ENCODE data around the gene ELL2.

GRCh38 chr5:95908799-95909198 is 52.9 kb downstream of the ELL2 start:
- TF ChIP-seq, protein P1, sequence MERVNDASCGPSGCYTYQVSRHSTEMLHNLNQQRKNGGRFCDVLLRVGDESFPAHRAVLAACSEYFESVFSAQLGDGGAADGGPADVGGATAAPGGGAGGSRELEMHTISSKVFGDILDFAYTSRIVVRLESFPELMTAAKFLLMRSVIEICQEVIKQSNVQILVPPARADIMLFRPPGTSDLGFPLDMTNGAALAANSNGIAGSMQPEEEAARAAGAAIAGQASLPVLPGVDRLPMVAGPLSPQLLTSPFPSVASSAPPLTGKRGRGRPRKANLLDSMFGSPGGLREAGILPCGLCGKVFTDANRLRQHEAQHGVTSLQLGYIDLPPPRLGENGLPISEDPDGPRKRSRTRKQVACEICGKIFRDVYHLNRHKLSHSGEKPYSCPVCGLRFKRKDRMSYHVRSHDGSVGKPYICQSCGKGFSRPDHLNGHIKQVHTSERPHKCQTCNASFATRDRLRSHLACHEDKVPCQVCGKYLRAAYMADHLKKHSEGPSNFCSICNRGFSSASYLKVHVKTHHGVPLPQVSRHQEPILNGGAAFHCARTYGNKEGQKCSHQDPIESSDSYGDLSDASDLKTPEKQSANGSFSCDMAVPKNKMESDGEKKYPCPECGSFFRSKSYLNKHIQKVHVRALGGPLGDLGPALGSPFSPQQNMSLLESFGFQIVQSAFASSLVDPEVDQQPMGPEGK (CRISPR knock-in tag; IDR thresholded peaks at IDR 0.05; ENCODE audit: borderline replicate concordance), result no peak
- TF ChIP-seq BACH2 (CRISPR knock-in tag; IDR thresholded peaks at IDR 0.05; ENCODE audit: borderline replicate concordance), result no peak
- TF ChIP-seq CREB5 (CRISPR knock-in tag; IDR thresholded peaks at IDR 0.05; ENCODE audit: low read depth), result no peak
- no peak for TF ChIP-seq ZFP30 (CRISPR knock-in tag; IDR thresholded peaks at IDR 0.05)
- no peak for TF ChIP-seq ZC3H10 (CRISPR knock-in tag; IDR thresholded peaks at IDR 0.05)
- no peak for TF ChIP-seq PPARA (CRISPR knock-in tag; IDR thresholded peaks at IDR 0.05; ENCODE audit: borderline replicate concordance)
